GM19043 (cell line): Measurements from ENCODE around the gene INSRR.

Experiments
- ATAC-seq: cut with Tn5 transposase; IDR thresholded peaks from one replicate; pipeline ENCODE4 v1.9.1; 2021; ENCODE audit warnings: low read depth; ENCODE audit not compliant: unreplicated experiment

INSRR gene

DNA sequence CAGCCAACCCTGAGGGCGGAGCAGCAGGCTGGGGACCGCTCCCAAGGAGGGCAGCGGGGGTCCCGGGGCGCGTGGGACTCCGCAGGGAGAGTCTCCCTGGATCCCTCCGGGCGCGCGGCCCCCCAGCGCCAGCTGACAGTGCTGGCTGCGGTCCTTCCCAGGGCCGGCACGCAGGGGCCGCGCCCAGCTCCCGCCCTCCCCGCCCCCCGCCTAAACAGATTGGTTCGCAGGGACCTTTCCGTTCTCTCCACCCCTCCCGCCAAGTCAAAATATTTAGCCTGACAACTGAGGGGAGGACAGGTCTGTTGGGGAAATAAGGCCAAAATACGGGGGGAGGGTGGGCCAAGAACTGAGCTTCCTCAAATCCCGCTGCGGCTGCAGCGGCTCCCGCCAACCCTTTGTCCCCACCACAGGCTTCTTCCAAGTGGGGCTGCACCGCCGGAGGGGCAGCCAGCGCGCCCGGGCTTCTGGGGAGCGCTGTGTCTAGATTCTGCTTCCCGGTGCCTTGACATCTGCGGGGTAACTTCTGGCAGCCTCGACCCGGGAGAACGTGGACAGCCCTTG, at the start of gene INSRR:
Gene INSRR, minus strand, starts transcription at position 159 of the 564 bp plus-strand sequence. CDS start 496 bp downstream, outside the sequence.
- no peak for ATAC-seq

DNA sequence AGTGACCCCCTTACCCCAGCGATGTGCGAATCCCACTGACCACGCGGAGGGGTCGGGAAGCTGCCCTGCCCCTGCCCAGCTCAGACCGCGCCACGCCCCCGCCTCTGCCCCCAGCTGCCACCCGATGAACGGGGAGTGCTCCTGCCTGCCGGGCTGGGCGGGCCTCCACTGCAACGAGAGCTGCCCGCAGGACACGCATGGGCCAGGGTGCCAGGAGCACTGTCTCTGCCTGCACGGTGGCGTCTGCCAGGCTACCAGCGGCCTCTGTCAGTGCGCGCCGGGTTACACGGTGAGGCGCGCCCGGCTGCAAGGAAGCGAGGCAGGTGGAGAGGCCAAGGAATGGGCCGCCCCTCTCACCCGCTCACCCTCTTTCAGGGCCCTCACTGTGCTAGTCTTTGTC, 49.6 kb upstream of the INSRR start:
- ATAC-seq, result no peak

DNA sequence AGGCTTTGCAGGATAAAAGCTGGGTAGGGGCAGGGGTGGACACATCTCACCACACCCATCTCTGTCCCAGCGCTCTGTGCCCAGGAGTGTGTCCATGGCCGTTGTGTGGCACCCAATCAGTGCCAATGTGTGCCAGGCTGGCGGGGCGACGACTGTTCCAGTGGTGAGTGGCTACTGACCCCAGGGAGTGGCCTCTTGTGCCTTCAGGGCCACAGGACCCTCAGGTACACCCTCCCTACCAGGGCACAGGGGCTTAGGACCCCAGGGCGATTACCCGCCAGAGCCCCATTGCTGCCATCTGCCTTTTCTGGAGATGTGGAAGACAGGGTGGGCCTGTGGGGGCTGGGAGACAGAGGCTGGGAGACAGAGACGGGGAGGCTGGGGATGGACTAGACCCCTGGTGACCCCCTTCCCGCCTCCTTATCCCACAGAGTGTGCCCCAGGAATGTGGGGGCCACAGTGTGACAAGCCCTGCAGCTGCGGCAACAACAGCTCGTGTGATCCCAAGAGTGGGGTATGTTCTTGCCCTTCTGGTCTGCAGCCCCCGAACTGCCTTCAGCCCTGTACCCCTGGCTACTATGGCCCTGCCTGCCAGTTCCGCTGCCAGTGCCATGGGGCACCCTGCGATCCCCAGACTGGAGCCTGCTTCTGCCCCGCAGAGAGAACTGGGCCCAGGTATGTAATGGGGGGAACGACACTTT, 47.4 kb upstream of the INSRR start:
- ATAC-seq, result no peak

DNA sequence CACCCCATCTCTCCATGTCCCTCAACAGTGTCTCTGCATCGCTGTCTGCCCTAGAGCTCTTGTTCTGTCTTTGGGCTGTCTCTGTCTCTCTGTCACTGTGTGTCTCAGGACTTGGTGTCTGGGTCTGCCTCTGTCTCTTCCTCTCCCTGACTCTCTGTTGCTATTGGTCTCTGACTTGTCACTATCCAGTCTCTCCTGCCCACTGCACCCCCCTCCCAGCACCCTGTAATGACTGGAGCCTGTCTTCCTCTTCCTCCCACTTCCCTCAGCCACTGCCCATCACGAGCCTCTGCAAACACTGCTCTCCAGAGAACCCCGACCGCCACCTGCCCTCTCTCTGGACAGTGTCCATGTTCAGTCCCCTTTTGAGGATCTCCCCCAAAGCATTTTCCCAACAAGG, 46.7 kb upstream of the INSRR start:
- no peak for ATAC-seq

DNA sequence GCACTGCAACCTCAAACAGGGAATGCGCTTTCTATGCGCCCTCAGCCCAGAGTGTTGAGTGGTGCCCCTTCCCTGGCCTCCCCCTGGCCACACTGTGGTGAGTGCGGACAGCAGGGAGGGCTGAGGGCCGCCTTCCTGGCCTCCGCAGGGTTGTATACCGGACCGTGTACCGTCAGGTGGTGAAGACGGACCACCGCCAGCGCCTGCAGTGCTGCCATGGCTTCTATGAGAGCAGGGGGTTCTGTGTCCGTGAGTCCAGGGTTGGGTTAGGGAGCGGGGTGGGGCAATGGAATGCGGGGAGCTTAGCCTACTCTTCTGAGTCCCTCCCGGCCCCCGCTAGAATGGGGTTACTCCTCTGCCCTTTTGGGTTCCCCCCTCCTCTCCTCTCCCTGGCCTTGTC, 46.3 kb upstream of the INSRR start:
- ATAC-seq, result no peak

DNA sequence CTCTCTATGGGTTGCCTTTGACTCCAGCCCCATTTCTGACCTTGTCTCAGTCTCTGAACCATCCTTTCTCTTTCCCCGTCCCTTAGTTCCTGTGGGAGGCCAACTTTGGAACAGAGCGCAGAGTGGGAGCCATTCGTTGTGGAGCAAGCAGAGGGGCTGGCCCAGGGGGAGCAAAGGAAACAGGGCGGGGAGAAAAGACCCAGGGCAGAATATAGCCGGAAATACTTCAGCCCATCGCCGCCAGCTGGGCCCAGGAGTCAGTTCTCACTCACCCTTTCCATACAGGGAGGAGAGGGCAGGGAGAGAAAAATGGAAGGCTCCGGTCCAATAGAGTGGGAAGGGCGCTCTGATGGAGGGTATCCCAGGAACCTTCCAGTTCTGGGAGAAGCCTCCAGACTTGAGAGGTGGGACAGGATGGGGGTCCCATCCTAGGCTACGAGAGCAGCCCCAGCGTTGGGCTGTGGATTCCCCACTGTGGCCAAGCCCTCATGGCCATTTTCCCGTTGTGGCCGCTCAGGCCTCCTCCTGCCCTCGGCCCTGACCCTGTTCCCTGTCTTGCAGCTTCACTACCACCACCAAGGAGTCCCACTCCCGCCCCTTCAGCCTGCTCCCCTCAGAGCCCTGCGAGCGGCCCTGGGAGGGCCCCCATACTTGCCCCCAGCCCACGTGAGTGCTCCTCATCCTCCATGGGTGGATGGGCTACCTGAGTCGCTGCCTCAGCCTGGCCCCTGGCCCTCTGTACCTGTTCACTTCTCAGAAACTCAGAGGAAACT, 45.5 kb upstream of the INSRR start:
- no peak for ATAC-seq

DNA sequence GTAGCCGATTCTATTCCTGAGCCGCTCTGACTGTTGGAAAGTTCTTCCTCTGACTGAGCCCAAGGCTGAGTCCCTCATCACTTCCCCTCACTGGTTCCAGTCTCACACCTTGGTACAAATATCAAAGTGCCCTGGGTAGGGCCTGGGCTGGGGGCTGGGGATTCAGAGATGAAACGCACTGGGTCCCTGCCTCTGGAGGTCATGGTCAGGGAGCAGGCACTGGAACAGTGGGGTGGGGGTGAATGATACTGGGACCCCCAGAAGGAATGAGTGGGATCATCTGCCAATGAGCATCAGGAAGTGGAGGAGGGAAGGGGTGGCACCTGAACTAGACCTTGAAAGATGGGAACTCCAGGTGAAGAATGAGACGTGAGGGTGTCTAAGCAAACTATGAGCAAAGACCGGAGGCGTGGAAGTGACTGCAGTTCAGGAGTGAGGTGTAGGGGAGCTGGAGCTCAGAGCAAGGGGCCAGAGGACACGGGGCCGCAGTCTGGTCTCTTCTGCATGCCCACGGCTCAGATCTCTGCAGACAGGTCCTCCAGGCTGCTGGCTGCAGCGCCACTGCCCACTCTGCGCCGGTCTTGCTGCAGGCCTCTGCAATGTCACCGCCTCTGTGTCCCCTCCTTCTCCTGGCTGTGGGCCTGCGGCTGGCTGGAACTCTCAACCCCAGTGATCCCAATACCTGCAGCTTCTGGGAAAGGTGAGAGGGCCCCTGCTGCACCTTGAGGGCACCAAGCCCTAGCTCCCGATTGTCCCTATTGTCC, 44.6 kb upstream of the INSRR start:
- no peak for ATAC-seq

DNA sequence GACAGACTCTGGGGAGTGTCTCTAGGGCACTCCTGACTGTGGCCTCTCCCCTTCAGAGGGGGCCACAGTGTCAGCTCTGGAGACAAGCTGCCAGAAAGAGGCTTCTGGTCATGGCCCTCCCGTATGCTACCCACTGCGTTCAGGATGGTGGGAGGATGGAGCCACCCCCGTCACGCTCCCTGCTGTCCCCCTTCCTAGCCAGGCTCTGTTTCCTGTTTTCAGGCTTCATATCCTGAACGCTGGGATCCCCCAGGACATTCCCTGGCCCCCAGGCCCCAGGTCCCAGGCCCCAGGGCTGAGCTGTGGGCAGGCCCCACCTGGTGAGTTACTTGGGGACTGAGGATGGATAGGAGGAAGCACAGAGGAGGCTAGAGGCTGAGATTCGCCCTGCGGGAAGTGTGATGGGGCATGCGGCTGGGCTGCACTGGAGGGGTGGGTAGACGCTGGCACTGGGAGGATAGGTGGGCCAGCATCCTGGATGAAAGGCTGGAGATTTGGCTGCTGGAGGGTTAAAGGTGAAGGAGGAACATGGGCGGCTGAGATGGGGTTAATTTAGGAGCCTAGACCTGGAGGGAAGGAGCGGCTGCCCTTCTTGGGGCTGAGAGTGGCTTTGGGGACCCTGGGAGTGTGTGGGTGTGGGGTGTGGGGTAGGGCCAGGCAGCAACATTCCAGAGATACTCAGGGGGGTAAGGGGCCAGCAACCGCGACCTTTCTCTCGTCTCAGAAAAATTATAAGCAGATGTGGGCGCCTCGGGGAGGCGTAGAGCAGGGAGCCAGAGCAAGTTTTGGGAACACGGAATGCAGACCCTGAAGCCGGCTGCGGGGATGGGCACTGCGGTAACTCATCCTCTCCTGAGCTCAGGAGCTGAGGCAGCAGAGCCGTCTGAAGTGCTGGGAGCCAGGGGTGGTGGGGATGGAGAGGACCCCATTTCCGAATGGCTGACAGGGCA, 43.3 kb upstream of the INSRR start:
- no peak for ATAC-seq

DNA sequence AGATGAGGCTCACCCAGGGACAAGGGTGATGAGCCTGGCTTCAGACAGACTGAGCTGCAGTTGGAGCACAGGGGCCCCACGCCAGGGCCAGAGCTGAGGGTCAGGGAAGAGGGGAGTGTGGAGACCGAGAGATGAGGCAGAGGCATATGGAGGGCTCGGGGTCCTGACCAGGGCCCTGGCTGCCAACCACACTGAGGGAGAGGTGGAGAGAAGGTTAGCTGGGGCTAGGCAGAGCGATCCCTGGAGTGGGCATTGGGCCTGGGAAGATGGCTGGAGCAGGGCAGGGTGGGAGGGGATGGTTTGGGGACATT, 42.6 kb upstream of the INSRR start:
- ATAC-seq, result no peak

DNA sequence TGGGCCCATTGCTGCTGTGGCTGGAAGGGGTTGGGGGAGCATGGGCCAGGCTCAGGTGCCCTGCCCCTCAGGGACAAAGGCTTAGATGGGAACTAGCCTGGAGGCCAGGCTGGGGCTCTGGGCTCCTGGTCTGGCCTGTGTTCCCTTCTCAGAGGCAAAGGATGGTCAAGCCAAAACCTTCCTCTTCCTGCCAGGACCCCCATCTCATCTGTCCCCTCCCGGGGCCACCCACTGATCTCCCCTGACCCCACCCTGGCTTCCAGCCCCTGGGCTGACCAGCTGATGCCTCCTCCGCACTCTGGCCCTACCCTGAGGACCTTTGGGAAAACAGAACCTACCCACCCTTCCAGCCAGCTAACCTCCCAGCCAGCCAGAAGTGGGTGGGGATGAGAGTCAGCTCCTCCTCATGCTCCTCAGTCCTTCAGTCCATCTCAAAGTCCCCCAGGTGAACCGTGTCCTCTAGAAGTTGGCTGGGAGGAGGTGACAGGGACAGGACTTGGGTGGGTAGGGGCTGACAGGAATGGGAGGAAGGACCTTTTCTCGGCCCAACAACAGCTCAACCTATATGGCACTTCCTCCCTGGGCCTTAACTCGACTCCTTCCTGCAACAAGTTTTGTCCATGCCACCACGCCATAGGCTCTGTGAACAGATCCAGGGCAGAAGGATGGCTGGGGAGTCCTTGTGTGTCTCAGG, 42.1 kb upstream of the INSRR start:
- ATAC-seq, result no peak

DNA sequence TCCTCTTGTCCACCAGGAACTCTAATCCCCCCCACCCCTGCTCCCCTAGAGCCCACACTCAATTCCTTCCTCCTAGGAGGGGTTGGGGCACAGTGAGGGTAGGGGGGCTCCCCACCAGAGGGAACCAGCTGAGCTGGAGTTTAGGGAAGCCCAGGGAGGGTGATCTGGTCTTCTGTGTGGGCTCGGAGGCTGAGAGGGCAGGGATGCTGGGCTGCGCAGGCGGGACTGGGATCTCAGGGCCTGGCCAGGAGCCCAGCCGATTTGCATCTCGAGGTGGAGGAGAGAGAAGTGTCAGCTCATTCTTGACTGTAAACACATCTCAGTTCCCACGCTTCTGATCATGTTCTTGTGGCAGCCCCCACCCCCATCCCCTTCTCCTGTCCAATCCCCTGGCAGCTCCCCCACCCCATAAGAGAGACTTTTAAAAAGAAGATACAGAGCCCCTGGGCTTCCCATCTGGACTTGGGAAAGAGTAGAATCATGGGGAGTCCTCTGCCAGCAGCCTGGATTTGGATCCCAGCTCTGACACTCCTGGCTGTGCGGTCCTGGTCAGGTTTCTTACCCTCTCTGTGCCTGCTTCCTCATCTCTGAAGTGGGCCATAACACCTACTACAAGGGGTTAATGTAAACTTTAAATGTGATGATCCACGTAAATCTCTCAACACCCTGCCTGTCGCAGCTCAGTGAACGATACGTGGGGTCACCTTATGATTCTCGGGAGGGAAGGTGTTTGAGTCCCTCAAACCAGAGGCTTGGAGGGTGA, 41.2 kb upstream of the INSRR start:
- no peak for ATAC-seq

DNA sequence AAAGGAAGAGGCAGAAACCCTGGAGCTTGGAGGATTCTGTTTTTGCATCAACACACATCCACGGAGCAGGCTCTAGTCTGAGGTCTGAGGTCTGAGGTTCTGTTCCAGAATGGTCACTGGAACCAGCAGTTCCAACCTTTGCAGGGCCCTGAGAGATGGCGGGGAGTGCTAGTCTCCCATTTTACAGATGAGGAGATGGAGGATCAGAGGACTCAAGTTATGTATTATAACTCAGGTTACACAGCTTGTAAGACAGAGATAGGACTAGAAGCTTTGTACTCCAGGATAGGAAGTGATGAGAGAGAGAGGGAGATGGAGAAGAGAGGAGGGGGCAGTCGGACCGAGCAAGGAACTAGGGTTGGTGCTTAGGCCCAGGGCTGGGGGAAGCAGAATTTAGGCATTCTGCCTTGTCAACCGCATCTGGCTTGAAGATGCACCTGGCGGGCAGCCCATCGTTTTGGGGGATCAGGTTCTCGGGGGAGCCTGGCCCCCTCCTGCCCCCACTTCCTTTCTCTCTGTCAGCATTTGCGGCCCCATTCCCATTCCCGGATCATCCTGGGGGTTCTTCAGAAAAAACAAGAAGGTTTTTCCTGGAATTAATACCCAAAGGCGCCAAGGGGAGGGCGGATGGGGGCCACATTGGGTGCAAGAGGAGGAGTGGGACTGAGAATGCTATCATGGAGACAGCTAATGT, 40.2 kb upstream of the INSRR start:
- no peak for ATAC-seq

DNA sequence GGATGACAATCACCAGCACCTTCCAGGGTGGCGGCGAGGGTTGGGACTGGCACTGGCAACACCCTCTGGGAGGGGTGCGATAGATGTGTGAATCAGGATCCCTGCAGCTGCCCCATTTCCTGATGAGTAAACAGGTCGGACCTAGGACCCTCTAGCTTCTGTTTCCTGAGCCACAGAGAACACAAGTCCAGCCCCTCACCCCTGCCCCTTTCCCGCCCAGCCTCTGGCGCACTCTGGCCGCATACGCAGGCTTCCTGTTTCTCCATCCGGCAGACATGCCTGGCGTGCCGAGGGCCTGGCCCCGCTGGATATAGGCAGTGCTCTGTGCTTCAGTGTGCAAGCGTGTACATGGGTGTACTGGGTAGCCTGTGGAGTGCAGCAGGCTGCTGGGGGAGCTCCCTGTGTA, 39.2 kb upstream of the INSRR start:
- no peak for ATAC-seq

DNA sequence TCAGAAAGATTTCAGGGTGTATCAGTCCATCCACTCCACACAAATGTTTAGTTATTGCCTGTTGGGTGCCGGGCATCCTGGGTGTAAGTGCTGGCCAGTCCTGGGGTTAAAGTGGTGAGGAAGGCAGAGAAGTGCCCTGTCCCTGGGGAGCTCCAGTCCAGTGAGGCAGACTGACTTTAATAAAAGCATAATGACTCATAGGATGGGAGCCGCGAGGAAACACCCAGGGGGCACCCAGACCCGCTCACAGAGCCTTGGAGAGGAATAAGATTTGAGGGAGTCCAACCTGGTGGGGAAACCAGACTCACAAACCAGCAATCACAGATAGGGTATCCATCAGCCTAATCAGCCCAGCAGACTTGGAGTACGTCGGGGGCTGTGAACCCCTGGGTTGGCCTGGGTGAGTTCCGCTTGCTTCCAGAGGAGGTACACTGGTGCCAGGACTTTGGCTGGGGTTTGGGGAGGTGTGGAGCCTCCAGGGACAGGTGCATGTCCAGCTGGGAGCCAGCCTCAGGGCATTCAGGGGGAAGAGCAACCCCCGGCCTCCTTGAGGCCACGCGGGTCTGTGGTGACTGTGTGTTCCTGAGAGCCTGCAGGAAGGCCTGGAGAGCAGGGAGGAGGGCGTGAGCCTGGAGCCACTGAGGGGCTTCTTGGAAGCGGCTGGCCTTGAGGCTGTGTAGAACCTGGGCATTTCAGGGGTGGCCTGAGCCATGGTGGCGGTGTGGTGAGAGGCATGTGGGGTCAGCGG, 38.3 kb upstream of the INSRR start:
- no peak for ATAC-seq

DNA sequence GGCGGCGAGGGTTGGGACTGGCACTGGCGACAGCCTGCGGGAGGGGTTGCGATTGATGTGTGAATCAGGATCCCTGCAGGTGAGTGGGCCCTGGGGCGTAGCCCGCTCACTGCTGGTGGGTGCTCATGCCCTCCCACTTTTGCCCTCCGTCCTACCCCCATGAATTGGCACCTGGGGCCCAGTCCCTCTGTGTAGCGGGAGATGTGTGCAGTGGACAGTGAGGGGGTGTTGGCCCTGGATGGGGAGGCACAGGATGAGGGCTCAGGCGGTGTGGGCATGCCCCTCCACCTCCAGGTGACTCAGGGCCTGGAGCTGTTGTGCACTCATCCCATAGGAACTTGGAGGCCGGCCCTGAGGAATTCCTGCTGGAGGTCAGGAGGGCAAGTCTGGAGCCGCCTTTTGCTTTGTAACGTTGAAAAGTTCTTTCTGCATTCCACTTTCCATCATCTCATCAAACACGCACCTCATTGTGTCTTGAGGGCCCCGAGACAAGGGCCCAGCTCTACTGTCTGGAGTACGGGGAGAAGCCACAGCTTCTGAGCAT, 37.6 kb upstream of the INSRR start:
- no peak for ATAC-seq

DNA sequence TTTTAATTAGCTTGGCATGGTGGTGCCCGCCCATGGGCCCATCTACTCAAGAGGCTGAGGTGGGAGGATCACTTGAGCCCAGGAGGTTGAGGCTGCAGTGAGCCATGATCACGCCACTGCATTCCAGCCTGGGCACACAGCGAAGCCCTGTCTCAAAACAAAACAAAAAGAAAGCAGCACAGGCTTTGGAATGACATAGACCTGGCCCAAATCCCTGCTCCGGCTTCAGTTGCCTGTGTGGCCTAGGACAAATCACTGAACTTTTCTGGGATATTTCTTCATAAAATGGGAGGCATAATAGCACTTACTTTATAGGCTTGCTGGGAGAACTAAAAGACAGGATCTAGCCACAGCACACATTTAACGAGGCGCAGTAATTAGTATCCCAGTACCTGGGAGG, 37.0 kb upstream of the INSRR start:
- ATAC-seq, result no peak

DNA sequence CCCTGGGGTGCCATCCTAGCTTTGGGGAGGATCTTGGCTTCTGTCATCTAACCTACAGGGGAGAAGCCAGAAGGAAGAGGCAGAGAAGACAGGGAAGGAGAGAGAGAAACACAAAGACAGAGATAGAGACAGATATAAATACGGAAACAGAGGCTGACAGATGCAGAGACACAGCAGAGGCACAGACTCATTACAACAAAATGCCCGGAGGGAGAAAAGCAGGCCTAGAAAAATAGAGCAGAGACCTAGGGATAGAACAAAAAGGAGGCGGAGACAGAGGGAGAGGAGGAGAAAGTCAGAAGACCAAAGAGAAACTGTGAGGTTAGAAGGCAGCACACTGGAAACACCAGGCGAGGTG, 36.5 kb upstream of the INSRR start:
- ATAC-seq, result no peak
